Neuronal stem cell (in vitro differentiated cells): Measurements from ENCODE around the gene TLR3.

ENCODE experiments used
- DNase-seq: peaks from one replicate; pipeline ENCODE4 v3.0.0-alpha.2; 2013; ENCODE audit warnings: low spot score
- H2AFZ ChIP-seq: one replicate; pipeline ENCODE4 v1.6.1; 2013; ENCODE audit warnings: mild to moderate bottlenecking, low read length, inconsistent platforms
- H2AK5ac ChIP-seq: 2 replicates; pipeline ENCODE4 v1.6.1; 2013; ENCODE audit warnings: low read depth, mild to moderate bottlenecking, inconsistent platforms, low read length, moderate library complexity, mixed read lengths
- H2BK120ac ChIP-seq: 2 replicates; pipeline ENCODE4 v1.6.1; 2013; ENCODE audit warnings: low read depth, mild to moderate bottlenecking, inconsistent platforms, low read length, moderate library complexity, mixed read lengths
- H2BK12ac ChIP-seq: one replicate; pipeline ENCODE4 v1.6.1; 2013; ENCODE audit warnings: low read length, inconsistent platforms
- H2BK15ac ChIP-seq: 2 replicates; pipeline ENCODE4 v1.6.1; 2013; ENCODE audit warnings: mild to moderate bottlenecking, low read length, inconsistent platforms, mixed read lengths
- H2BK5ac ChIP-seq: one replicate; pipeline ENCODE4 v1.6.1; 2013; ENCODE audit warnings: inconsistent platforms, mild to moderate bottlenecking, low read length, moderate library complexity
- H3K14ac ChIP-seq: one replicate; pipeline ENCODE4 v1.6.1; 2013; ENCODE audit warnings: low read length, inconsistent platforms
- H3K18ac ChIP-seq: 2 replicates; pipeline ENCODE4 v1.6.1; 2013; ENCODE audit warnings: low read length, inconsistent platforms
- H3K23ac ChIP-seq: 2 replicates; pipeline ENCODE4 v1.6.1; 2013; ENCODE audit warnings: low read depth, mild to moderate bottlenecking, mixed read lengths, low read length, inconsistent platforms; ENCODE audit not compliant: poor library complexity
- H3K27ac ChIP-seq: replicated peaks from 3 replicates; pipeline ENCODE4 v1.5.1; 2013; ENCODE audit warnings: low read length, inconsistent platforms
- H3K27me3 ChIP-seq, 3 experiments: 2 replicates each; pipeline ENCODE4 v1.6.1; 2013; ENCODE audit warnings: low read length in 3 of 3, mild to moderate bottlenecking in 2 of 3, inconsistent platforms in 1 of 3, low read depth in 1 of 3, mixed read lengths in 1 of 3, moderate library complexity in 1 of 3; ENCODE audit not compliant: control insufficient read depth in 3 of 3, insufficient read depth in 3 of 3
- H3K36me3 ChIP-seq, 2 donors: replicated peaks in 1 of 2; 2 replicates each; pipeline ENCODE4 v1.6.1; 2013; ENCODE audit warnings: low read length in 2 of 2; ENCODE audit not compliant: control insufficient read depth in 2 of 2, insufficient read depth in 2 of 2
- H3K4ac ChIP-seq: 2 replicates; pipeline ENCODE4 v1.6.1; 2013; ENCODE audit warnings: inconsistent platforms, mild to moderate bottlenecking, low read length, moderate library complexity
- H3K4me1 ChIP-seq, 2 donors: 1 replicate in 1 of 2; 2 replicates in 1 of 2; pipeline ENCODE4 v1.6.1; 2013; ENCODE audit warnings: low read length in 2 of 2, low read depth in 1 of 2; ENCODE audit not compliant: control insufficient read depth in 2 of 2, insufficient read depth in 1 of 2
- H3K4me2 ChIP-seq: one replicate; pipeline ENCODE4 v1.6.1; 2013; ENCODE audit warnings: mild to moderate bottlenecking, low read length, inconsistent platforms; ENCODE audit not compliant: insufficient read depth, poor library complexity, severe bottlenecking
- H3K4me3 ChIP-seq, 2 donors: 2 replicates each; pipeline ENCODE4 v1.5.1; 2013; ENCODE audit warnings: low read length in 2 of 2, mild to moderate bottlenecking in 2 of 2, inconsistent platforms in 1 of 2, moderate library complexity in 1 of 2
- H3K79me1 ChIP-seq: one replicate; pipeline ENCODE4 v1.6.1; 2013; ENCODE audit warnings: low read depth, mild to moderate bottlenecking, inconsistent platforms, low read length, moderate library complexity
- H3K9ac ChIP-seq: one replicate; pipeline ENCODE4 v1.6.1; 2013; ENCODE audit warnings: mild to moderate bottlenecking, low read depth, low read length, inconsistent platforms; ENCODE audit not compliant: poor library complexity
- H3K9me3 ChIP-seq, 2 donors: replicated peaks in 1 of 2; 2 replicates each; pipeline versions ENCODE3 to v1.6.1; 2013; ENCODE audit warnings: low read length in 2 of 2, mild to moderate bottlenecking in 2 of 2, inconsistent platforms in 1 of 2, low read depth in 1 of 2, mixed read lengths in 1 of 2, moderate library complexity in 1 of 2; ENCODE audit not compliant: control insufficient read depth in 2 of 2, insufficient read depth in 1 of 2
- H4K8ac ChIP-seq: one replicate; pipeline ENCODE4 v1.6.1; 2013; ENCODE audit warnings: low read depth, mild to moderate bottlenecking, inconsistent platforms, low read length, moderate library complexity
- H4K91ac ChIP-seq: one replicate; pipeline ENCODE4 v1.6.1; 2013; ENCODE audit warnings: low read length, low read depth, mild to moderate bottlenecking, inconsistent platforms; ENCODE audit not compliant: poor library complexity
- WGBS, 2 donors: extraction: QIAGEN DNeasy Blood & Tissue Kit; methylation state at CpG; one replicate each; pipeline ENCODE4 v1.1.7; 2013; ENCODE audit warnings: missing lambda C conversion rate in 2 of 2, mixed read lengths in 1 of 2; ENCODE audit not compliant: insufficient read length in 2 of 2, insufficient replicate concordance in 1 of 2; ENCODE audit errors: extremely low coverage in 2 of 2; 5-methylcytosine and 5-hydroxymethylcytosine counted together

Gene TLR3

GRCh38 chr4:186109245-186109644, 40.3 kb downstream of the TLR3 start:
- Histone ChIP-seq H3K36me3 (no peaks in the 10 kb centered on the region), H3K4me3 (no peak overlapping the region), H2BK12ac (no peak overlapping the region), H2AFZ (no peak overlapping the region), H3K23ac (no peak overlapping the region), H3K4ac (no peak overlapping the region), H3K79me1 (no peaks in the 10 kb centered on the region), H3K27me3 (peaks cover 0 to 43% (median 10%) of the 10 kb centered on the region in 3 experiments), H3K4me1 (peaks cover 0 to 3% of the 10 kb centered on the region in 2 donors), H3K18ac (no peak overlapping the region), H3K4me2 (no peak overlapping the region), H2BK15ac (no peak overlapping the region), H3K9ac (no peak overlapping the region), H3K27ac (no peak overlapping the region), H2BK5ac (no peak overlapping the region), H4K91ac (no peak overlapping the region), H4K8ac (no peak overlapping the region), H3K9me3 (no peaks in the 10 kb centered on the region), H2BK120ac (no peak overlapping the region), H3K14ac (no peak overlapping the region), H2AK5ac (no peak overlapping the region)
- no peak for DNase-seq
- no CpG with 5 or more reads among the region's 4 CpGs for WGBS, 2 donors

- Histone ChIP-seq H3K27ac (no peak overlapping the region), H4K91ac (no peak overlapping the region), H3K14ac (no peak overlapping the region), H3K36me3 (no peaks in the 10 kb centered on the region), H2BK15ac (no peak overlapping the region), H3K4ac (no peak overlapping the region), H3K4me1 (no peaks in the 10 kb centered on the region), H2AFZ (no peak overlapping the region), H3K23ac (no peak overlapping the region), H3K27me3 (peaks cover 0 to 20% (median 0%) of the 10 kb centered on the region in 3 experiments), H2BK5ac (no peak overlapping the region), H3K4me2 (no peak overlapping the region), H3K79me1 (no peaks in the 10 kb centered on the region), H2AK5ac (no peak overlapping the region), H3K9me3 (no peaks in the 10 kb centered on the region), H2BK12ac (no peak overlapping the region), H3K4me3 (no peak overlapping the region), H2BK120ac (no peak overlapping the region), H3K18ac (no peak overlapping the region), H4K8ac (no peak overlapping the region), H3K9ac (no peak overlapping the region)
- DNase-seq: no peak
- WGBS, 2 donors: no CpG with 5 or more reads among the region's 2 CpGs
Observed at GRCh38 chr4:186116697-186117096, 47.7 kb downstream of the TLR3 start.

- Histone ChIP-seq H3K4ac (no peak overlapping the region), H3K14ac (no peak overlapping the region), H3K18ac (no peak overlapping the region), H4K91ac (no peak overlapping the region), H3K79me1 (no peaks in the 10 kb centered on the region), H2BK15ac (no peak overlapping the region), H2AK5ac (no peak overlapping the region), H3K9ac (no peak overlapping the region), H3K4me1 (no peaks in the 10 kb centered on the region), H3K23ac (no peak overlapping the region), H2BK120ac (no peak overlapping the region), H2BK5ac (no peak overlapping the region), H3K27me3 (peaks cover 0 to 22% (median 0%) of the 10 kb centered on the region in 3 experiments), H3K4me2 (no peak overlapping the region), H4K8ac (no peak overlapping the region), H3K4me3 (no peak overlapping the region), H3K27ac (no peak overlapping the region), H2AFZ (no peak overlapping the region), H2BK12ac (no peak overlapping the region), H3K36me3 (no peaks in the 10 kb centered on the region), H3K9me3 (no peaks in the 10 kb centered on the region)
- no peak for DNase-seq
- WGBS, 2 donors: no CpG with 5 or more reads among the region's 7 CpGs
Observed at GRCh38 chr4:186118582-186118981, 49.6 kb downstream of the TLR3 start.

GRCh38 chr4:186121057-186121456, 52.1 kb downstream of the TLR3 start:
- no peak overlapping the region for H2AK5ac ChIP-seq
- H4K91ac ChIP-seq: no peak overlapping the region
- H3K9me3 ChIP-seq: no peaks in the 10 kb centered on the region
- no peak overlapping the region for H2AFZ ChIP-seq
- no peak overlapping the region for H3K18ac ChIP-seq
- H2BK12ac ChIP-seq: no peak overlapping the region
- H2BK5ac ChIP-seq: no peak overlapping the region
- H3K36me3 ChIP-seq: no peaks in the 10 kb centered on the region
- no peak overlapping the region for H4K8ac ChIP-seq
- no CpG with 5 or more reads among the region's 2 CpGs for WGBS, 2 donors
- no peak overlapping the region for H3K4ac ChIP-seq
- H3K4me3 ChIP-seq: no peak overlapping the region
- H3K9ac ChIP-seq: no peak overlapping the region
- no peak overlapping the region for H3K23ac ChIP-seq
- H2BK15ac ChIP-seq: no peak overlapping the region
- no peaks in the 10 kb centered on the region for H3K79me1 ChIP-seq
- no peak overlapping the region for H3K14ac ChIP-seq
- no peak overlapping the region for H2BK120ac ChIP-seq
- DNase-seq: no peak
- no peaks in the 10 kb centered on the region for H3K4me1 ChIP-seq
- H3K27me3 ChIP-seq: peaks cover 0 to 22% (median 0%) of the 10 kb centered on the region in 3 experiments
- H3K4me2 ChIP-seq: no peak overlapping the region
- H3K27ac ChIP-seq: no peak overlapping the region
